Esophagus muscularis mucosa (tissue), 4 donors: ENCODE data around the gene ANKRD33.

Experiments used
- CTCF ChIP-seq, 3 experiments: fragments of 200-600 bp in 2 of 3; fragments of 450-650 bp in 1 of 3; sonication (generic) in 2 of 3; IDR thresholded peaks; one replicate each; pipeline ENCODE4 v1.5.1; 2017 to 2019; ENCODE audit warnings: antibody characterized with exemption in 3 of 3, mild to moderate bottlenecking in 2 of 3, moderate library complexity in 1 of 3
- EP300 ChIP-seq: sonication (generic); formaldehyde crosslinking; IDR thresholded peaks from one replicate; pipeline ENCODE4 v1.6.1; 2017; ENCODE audit warnings: antibody characterized with exemption
- POLR2A ChIP-seq: fragments of 450-650 bp; IDR thresholded peaks from one replicate; pipeline ENCODE4 v1.6.1; 2017; ENCODE audit warnings: antibody characterized with exemption, moderate library complexity, mild to moderate bottlenecking, low read depth
- POLR2AphosphoS5 ChIP-seq, 2 donors: sonication (generic); formaldehyde crosslinking; IDR thresholded peaks; one replicate each; pipeline ENCODE4 v1.6.1; 2017; ENCODE audit warnings: antibody characterized with exemption in 2 of 2

GRCh38 chr12:51839310-51839947 is 48.5 kb upstream of the ANKRD33 start:
- TF ChIP-seq POLR2AphosphoS5 (IDR thresholded peaks at IDR 0.05) (no peak), CTCF (IDR thresholded peaks at IDR 0.05) (no peak), POLR2A (no peak), EP300 (no peak)
